Stimulated activated CD4-positive, alpha-beta T cell treated with anti-CD3 and anti-CD28 coated beads, Interleukin-1b, Interleukin-23, amount 100 ng/mL, for 1 hour (primary cell): ENCODE measurements around the gene PSD.

Experiments used
- DNase-seq, 2 donors: peaks; one replicate each; pipeline ENCODE4 v3.0.0-alpha.2; 2020; ENCODE audit warnings: low read depth in 2 of 2

The PSD gene

GRCh38 chr10:102404361-102405107 lies 14.1 kb downstream of the PSD start:
- DNase-seq: no peak

GRCh38 chr10:102403115-102403514 lies 15.5 kb downstream of the PSD start:
- no peak for DNase-seq

GRCh38 chr10:102402512-102402896 lies 16.1 kb downstream of the PSD start:
- DNase-seq: no peak

GRCh38 chr10:102401735-102402511 lies 16.7 kb downstream of the PSD start:
- no peak for DNase-seq

- no peak for DNase-seq
These were observed 17.3 kb downstream of the PSD start for GRCh38 chr10:102401342-102401654.

- no peak for DNase-seq
These were observed 17.8 kb downstream of the PSD start for GRCh38 chr10:102400598-102401341.

- no peak for DNase-seq
These were observed 18.5 kb downstream of the PSD start for GRCh38 chr10:102400076-102400475.

GRCh38 chr10:102399217-102400021 lies 19.2 kb downstream of the PSD start:
- DNase-seq: peak; percentile 69 to 73

GRCh38 chr10:102398172-102399020 lies 20.2 kb downstream of the PSD start:
- no peak for DNase-seq

GRCh38 chr10:102397222-102398171 lies 21.1 kb downstream of the PSD start:
- DNase-seq: no peak

GRCh38 chr10:102396730-102397151 lies 21.8 kb downstream of the PSD start:
- no peak for DNase-seq

- no peak for DNase-seq
These were observed 22.3 kb downstream of the PSD start for GRCh38 chr10:102396317-102396650.

- peak; percentile 87 to 89 for DNase-seq
These were observed 22.9 kb downstream of the PSD start, which contains the start of gene NFKB2 for GRCh38 chr10:102395400-102396316. Gene NFKB2, plus strand, starts transcription at chr10:102395705. Its CDS starts 255 bp downstream, at chr10:102395960.

GRCh38 chr10:102394801-102395399 lies 23.7 kb downstream of the PSD start:
- no peak for DNase-seq

- peak; percentile 95 to 97 for DNase-seq
These were observed 24.3 kb downstream of the PSD start for GRCh38 chr10:102394079-102394800.

GRCh38 chr10:102393411-102394078 lies 25.0 kb downstream of the PSD start:
- no peak for DNase-seq

- DNase-seq: no peak
These were observed 26.3 kb downstream of the PSD start for GRCh38 chr10:102392306-102392705.
